ENCODE measurements around the gene ABCA2.

ABCA2 gene

GRCh38 chr9:136964833-136965422 lies 63.1 kb downstream of the ABCA2 start:
- Histone ChIP-seq H3K27ac (ENCODE audit: low read depth, low read length) (no peak overlapping the region), H3K27me3 (ENCODE audit: control insufficient read depth, insufficient read depth, low read length) (no peaks in the 10 kb centered on the region), H3K9me3 (ENCODE audit: control insufficient read depth, insufficient read depth, low read length) (no peaks in the 10 kb centered on the region), H3K36me3 (ENCODE audit: control insufficient read depth, insufficient read depth, low read length) (no peaks in the 10 kb centered on the region), H3K4me1 (ENCODE audit: control insufficient read depth, insufficient read depth, low read length) (peaks cover 2% of the 10 kb centered on the region; the same call in 1 of the 2 replicates), H3K4me3 (ENCODE audit: low read depth, low read length) (no peak overlapping the region), H3K9ac (ENCODE audit: low read depth, low read length) (no peak overlapping the region)

DNA sequence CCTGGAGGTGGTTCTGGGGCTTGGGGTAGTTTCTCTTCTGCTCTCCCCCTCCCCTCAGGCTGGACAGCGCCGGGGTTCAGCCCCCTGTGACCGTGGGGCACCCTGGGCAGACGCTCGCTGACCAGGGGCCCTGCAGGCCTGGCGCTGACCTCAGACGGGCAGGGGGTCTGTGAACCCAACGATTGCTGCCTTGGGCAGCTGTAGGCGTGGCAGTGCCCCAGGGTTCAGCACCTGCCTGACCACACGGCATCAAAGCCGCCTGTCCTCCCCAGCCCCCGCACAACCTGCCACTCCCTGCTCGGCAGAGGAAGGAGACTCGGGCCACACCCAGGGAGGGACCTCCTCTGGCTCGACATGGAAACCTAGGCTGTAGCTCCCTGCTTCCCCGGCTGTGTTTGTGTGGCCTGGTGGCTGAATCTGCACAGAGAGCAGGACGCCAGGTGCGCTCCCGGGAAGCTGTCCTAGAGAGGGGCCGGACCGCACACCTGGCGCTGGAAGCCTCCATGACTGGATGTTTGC lies 63.8 kb downstream of the ABCA2 start:
- Histone ChIP-seq H3K9ac (ENCODE audit: low read depth, low read length) (no peak overlapping the region), H3K36me3 (ENCODE audit: control insufficient read depth, insufficient read depth, low read length) (no peaks in the 10 kb centered on the region), H3K4me3 (ENCODE audit: low read depth, low read length) (no peak overlapping the region), H3K27me3 (ENCODE audit: control insufficient read depth, insufficient read depth, low read length) (no peaks in the 10 kb centered on the region), H3K9me3 (ENCODE audit: control insufficient read depth, insufficient read depth, low read length) (no peaks in the 10 kb centered on the region), H3K27ac (ENCODE audit: low read depth, low read length) (no peak overlapping the region), H3K4me1 (ENCODE audit: control insufficient read depth, insufficient read depth, low read length) (peaks cover 2% of the 10 kb centered on the region; the same call in 1 of the 2 replicates)

DNA sequence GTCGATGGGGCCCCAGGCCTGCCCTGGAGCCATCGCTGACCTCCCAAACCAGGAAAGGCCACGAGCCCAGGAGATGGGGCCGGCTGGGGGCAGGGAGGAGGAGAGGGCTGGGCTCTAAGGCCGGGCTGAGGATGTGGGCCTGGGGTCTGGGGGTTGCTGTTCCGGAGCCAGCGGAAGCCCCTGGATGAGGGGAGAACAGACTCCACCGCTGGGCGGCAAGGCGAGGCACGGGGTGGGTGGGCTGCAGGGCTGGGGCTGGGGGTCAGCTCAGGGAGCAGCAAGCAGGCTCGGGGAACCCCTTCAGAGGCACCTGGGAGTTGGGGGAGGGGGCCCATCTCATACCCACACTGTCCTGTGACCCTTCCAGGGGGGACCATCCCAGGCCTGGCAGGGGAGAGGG lies 64.3 kb downstream of the ABCA2 start:
- Histone ChIP-seq H3K4me3 (ENCODE audit: low read depth, low read length) (no peak overlapping the region), H3K9me3 (ENCODE audit: control insufficient read depth, insufficient read depth, low read length) (no peaks in the 10 kb centered on the region), H3K27me3 (ENCODE audit: control insufficient read depth, insufficient read depth, low read length) (no peaks in the 10 kb centered on the region), H3K36me3 (ENCODE audit: control insufficient read depth, insufficient read depth, low read length) (no peaks in the 10 kb centered on the region), H3K9ac (ENCODE audit: low read depth, low read length) (no peak overlapping the region), H3K4me1 (ENCODE audit: control insufficient read depth, insufficient read depth, low read length) (peaks cover 2% of the 10 kb centered on the region; the same call in 1 of the 2 replicates), H3K27ac (ENCODE audit: low read depth, low read length) (no peak overlapping the region)

GRCh38 chr9:136963341-136963740 lies 64.7 kb downstream of the ABCA2 start:
- Histone ChIP-seq H3K9ac (ENCODE audit: low read depth, low read length) (no peak overlapping the region), H3K9me3 (ENCODE audit: control insufficient read depth, insufficient read depth, low read length) (no peaks in the 10 kb centered on the region), H3K36me3 (ENCODE audit: control insufficient read depth, insufficient read depth, low read length) (no peaks in the 10 kb centered on the region), H3K4me3 (ENCODE audit: low read depth, low read length) (no peak overlapping the region), H3K27me3 (ENCODE audit: control insufficient read depth, insufficient read depth, low read length) (no peaks in the 10 kb centered on the region), H3K4me1 (ENCODE audit: control insufficient read depth, insufficient read depth, low read length) (peaks cover 2% of the 10 kb centered on the region; the same call in 1 of the 2 replicates), H3K27ac (ENCODE audit: low read depth, low read length) (no peak overlapping the region)

DNA sequence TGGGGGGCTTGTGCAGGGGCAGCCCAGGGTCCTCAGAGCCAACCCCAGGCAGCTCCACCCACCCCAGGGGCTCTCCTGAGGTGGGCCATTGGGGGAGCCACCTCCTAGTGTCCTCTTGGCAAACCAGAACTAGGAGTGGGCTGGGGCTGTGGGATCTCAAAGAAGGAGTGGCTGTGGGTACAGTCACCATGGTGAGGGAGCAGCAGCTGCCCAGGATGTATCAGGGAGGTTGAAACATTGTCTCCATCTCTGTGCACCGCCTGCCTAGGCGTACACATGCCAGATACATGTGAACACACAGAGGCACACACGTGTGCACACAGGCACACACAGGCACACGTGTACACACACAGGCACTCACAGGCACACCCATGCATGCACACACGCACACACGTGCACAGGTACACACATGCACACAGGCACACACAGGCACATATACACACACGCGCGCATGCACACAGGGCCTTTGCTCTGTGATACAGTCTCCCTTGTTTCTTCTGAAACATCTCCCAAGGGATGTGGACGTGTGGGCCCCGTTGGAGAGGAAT lies 65.3 kb downstream of the ABCA2 start:
- no peaks in the 10 kb centered on the region for H3K36me3 ChIP-seq (ENCODE audit: control insufficient read depth, insufficient read depth, low read length)
- no peaks in the 10 kb centered on the region for H3K27me3 ChIP-seq (ENCODE audit: control insufficient read depth, insufficient read depth, low read length)
- no peak overlapping the region for H3K9ac ChIP-seq (ENCODE audit: low read depth, low read length)
- peaks cover 2% of the 10 kb centered on the region; the same call in 1 of the 2 replicates for H3K4me1 ChIP-seq (ENCODE audit: control insufficient read depth, insufficient read depth, low read length)
- no peak overlapping the region for H3K4me3 ChIP-seq (ENCODE audit: low read depth, low read length)
- no peak overlapping the region for H3K27ac ChIP-seq (ENCODE audit: low read depth, low read length)
- H3K9me3 ChIP-seq (ENCODE audit: control insufficient read depth, insufficient read depth, low read length), result no peaks in the 10 kb centered on the region

- no peak overlapping the region for H3K9ac ChIP-seq (ENCODE audit: low read depth, low read length)
- H3K4me3 ChIP-seq (ENCODE audit: low read depth, low read length), result no peak overlapping the region
- H3K36me3 ChIP-seq (ENCODE audit: control insufficient read depth, insufficient read depth, low read length), result no peaks in the 10 kb centered on the region
- peaks cover 2% of the 10 kb centered on the region; the same call in 1 of the 2 replicates for H3K4me1 ChIP-seq (ENCODE audit: control insufficient read depth, insufficient read depth, low read length)
- no peak overlapping the region for H3K27ac ChIP-seq (ENCODE audit: low read depth, low read length)
- no peaks in the 10 kb centered on the region for H3K9me3 ChIP-seq (ENCODE audit: control insufficient read depth, insufficient read depth, low read length)
- H3K27me3 ChIP-seq (ENCODE audit: control insufficient read depth, insufficient read depth, low read length), result no peaks in the 10 kb centered on the region
These were observed 65.9 kb downstream of the ABCA2 start for GRCh38 chr9:136962163-136962562.

DNA sequence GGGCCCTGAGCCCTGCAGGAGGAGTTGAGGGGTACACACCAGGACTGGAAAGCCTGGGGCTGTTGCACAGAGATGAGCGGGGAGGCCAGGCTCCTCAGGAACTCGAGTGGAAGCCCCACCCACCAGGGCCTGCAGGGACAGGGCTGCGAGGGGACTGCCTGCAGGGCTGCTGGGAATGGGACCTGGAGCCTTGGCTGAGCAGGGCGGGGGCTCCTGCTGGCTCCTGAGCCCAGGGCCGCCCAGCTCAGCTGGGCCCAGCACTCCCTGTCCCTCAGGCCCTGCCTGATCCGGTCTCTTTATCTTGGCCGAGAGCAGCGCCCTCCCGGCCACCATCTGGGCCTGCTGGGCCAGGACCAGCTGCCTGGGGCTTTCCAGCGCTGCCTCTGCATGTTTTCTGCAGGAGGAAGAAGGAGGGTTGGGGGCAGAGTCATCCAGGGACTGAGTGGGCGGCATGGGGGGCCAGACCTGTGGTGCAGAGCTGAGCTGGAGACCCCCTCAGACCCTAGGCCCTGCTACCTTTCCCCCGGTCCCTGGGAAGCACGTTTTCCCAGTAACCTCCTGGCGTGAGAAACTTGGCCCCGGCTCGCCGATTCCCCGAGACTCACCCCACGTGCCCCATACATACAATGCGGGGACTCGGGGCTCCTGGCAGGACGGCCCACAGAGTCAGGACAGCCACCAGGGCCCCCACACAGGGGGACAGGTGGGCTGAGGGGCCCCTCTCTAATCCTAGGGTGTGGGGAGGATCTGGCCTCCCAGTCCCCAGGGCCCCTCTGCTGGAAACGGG lies 66.6 kb downstream of the ABCA2 start:
- H3K9ac ChIP-seq (ENCODE audit: low read depth, low read length), result no peak overlapping the region
- H3K4me1 ChIP-seq (ENCODE audit: control insufficient read depth, insufficient read depth, low read length), result peaks cover 2% of the 10 kb centered on the region; the same call in 1 of the 2 replicates
- no peak overlapping the region for H3K4me3 ChIP-seq (ENCODE audit: low read depth, low read length)
- no peaks in the 10 kb centered on the region for H3K9me3 ChIP-seq (ENCODE audit: control insufficient read depth, insufficient read depth, low read length)
- H3K36me3 ChIP-seq (ENCODE audit: control insufficient read depth, insufficient read depth, low read length), result no peaks in the 10 kb centered on the region
- H3K27me3 ChIP-seq (ENCODE audit: control insufficient read depth, insufficient read depth, low read length), result no peaks in the 10 kb centered on the region
- no peak overlapping the region for H3K27ac ChIP-seq (ENCODE audit: low read depth, low read length)

- H3K4me1 ChIP-seq (ENCODE audit: control insufficient read depth, insufficient read depth, low read length), result no peaks in the 10 kb centered on the region; the same call in 1 of the 2 replicates
- H3K4me3 ChIP-seq (ENCODE audit: low read depth, low read length), result no peak overlapping the region
- H3K36me3 ChIP-seq (ENCODE audit: control insufficient read depth, insufficient read depth, low read length), result no peaks in the 10 kb centered on the region
- no peaks in the 10 kb centered on the region for H3K27me3 ChIP-seq (ENCODE audit: control insufficient read depth, insufficient read depth, low read length)
- H3K27ac ChIP-seq (ENCODE audit: low read depth, low read length), result no peak overlapping the region
- no peak overlapping the region for H3K9ac ChIP-seq (ENCODE audit: low read depth, low read length)
- no peaks in the 10 kb centered on the region for H3K9me3 ChIP-seq (ENCODE audit: control insufficient read depth, insufficient read depth, low read length)
These were observed 67.1 kb downstream of the ABCA2 start for GRCh38 chr9:136960938-136961275.

- H3K36me3 ChIP-seq (ENCODE audit: control insufficient read depth, insufficient read depth, low read length), result no peaks in the 10 kb centered on the region
- H3K27me3 ChIP-seq (ENCODE audit: control insufficient read depth, insufficient read depth, low read length), result no peaks in the 10 kb centered on the region
- H3K27ac ChIP-seq (ENCODE audit: low read depth, low read length), result no peak overlapping the region
- no peaks in the 10 kb centered on the region for H3K9me3 ChIP-seq (ENCODE audit: control insufficient read depth, insufficient read depth, low read length)
- H3K4me1 ChIP-seq (ENCODE audit: control insufficient read depth, insufficient read depth, low read length), result no peaks in the 10 kb centered on the region
- no peak overlapping the region for H3K9ac ChIP-seq (ENCODE audit: low read depth, low read length)
- H3K4me3 ChIP-seq (ENCODE audit: low read depth, low read length), result no peak overlapping the region
These were observed 67.7 kb downstream of the ABCA2 start for GRCh38 chr9:136960212-136960937.

DNA sequence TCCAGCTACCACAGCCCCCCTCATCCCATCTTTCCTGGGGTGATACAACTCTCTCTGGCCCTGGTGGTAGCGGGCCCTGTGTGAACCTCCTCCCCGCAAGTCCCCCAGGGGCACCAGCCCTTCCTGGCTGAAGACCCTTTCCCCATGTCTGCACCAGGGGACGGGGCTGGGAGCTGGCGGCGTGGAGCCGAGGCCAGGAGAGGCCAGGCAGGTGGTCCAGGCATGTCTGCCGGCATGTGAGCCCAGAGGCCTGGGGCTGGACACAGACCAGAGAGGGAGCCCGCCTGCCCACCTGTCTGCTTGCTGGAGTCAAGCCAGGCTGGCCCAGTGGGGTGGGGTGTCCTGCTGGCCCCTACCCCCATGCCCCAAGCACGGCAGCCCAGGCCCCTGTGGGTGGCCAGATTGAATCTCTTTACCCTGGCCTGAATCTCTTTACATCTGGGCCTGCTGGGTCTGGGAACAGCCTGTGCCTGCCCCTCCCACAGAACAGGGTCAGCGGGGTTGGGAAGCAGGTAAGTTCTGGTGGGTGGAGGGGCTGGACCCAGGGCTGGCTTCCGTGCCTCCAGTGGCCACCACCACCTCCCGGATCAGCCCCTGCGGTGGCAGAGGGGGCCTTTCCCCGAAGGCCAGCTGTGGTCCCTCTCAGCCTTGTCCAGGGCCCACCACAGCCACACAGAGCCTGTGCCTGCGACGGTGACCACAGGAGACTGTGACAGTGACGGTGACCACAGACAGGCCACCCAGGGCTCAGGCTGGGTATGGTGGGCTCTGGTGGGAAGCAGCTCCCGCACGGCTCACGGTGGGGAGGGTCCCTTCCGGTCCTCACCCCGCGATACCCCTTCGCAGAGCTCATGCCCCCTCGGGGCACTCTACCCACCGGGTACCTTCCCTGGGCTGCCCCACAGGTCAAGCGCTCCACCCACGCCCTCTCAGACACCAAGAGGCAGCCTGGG lies 68.9 kb downstream of the ABCA2 start:
- Histone ChIP-seq H3K4me1 (ENCODE audit: control insufficient read depth, insufficient read depth, low read length) (no peaks in the 10 kb centered on the region), H3K27me3 (ENCODE audit: control insufficient read depth, insufficient read depth, low read length) (no peaks in the 10 kb centered on the region), H3K36me3 (ENCODE audit: control insufficient read depth, insufficient read depth, low read length) (no peaks in the 10 kb centered on the region), H3K9ac (ENCODE audit: low read depth, low read length) (no peak overlapping the region), H3K4me3 (ENCODE audit: low read depth, low read length) (no peak overlapping the region), H3K27ac (ENCODE audit: low read depth, low read length) (no peak overlapping the region), H3K9me3 (ENCODE audit: control insufficient read depth, insufficient read depth, low read length) (no peaks in the 10 kb centered on the region)

Measured in HUES48 (cell line).